Spleen (tissue), 11 donors: Measurements from ENCODE around the gene WDR72. TPM values are rescaled to one million over a fixed set of nuclear protein-coding genes. Genes with fewer than 3 reads are reported as not detected.

ENCODE experiments used
- DNase-seq: peaks from one replicate; pipeline ENCODE4 v3.0.0-alpha.2; 2020
- H3K27ac ChIP-seq, 8 donors: fragments of 200-600 bp; sonication (generic) in 7 of 8; 1 replicate in 4 of 8; 2 replicates in 4 of 8; pipeline versions ENCODE4 v1.5.0 to v1.8.0; 2016 to 2021; ENCODE audit warnings: inconsistent platforms in 4 of 8, mild to moderate bottlenecking in 4 of 8, moderate library complexity in 1 of 8
- H3K27me3 ChIP-seq, 7 donors: fragments of 200-600 bp; sonication (generic) in 6 of 7; replicated peaks in 1 of 7; 1 replicate in 4 of 7; 2 replicates in 3 of 7; pipeline versions ENCODE4 v1.5.0 to v1.8.0; 2016 to 2021; ENCODE audit warnings: inconsistent platforms in 3 of 7, mild to moderate bottlenecking in 1 of 7
- H3K36me3 ChIP-seq, 6 donors: fragments of 200-600 bp; sonication (generic) in 5 of 6; 1 replicate in 4 of 6; 2 replicates in 2 of 6; pipeline versions ENCODE4 v1.5.0 to v1.8.0; 2016 to 2021; ENCODE audit warnings: inconsistent platforms in 2 of 6
- H3K4me1 ChIP-seq, 6 donors: fragments of 200-600 bp; sonication (generic) in 5 of 6; 1 replicate in 3 of 6; 2 replicates in 3 of 6; pipeline versions ENCODE4 v1.5.0 to v1.8.0; 2016 to 2021; ENCODE audit warnings: inconsistent platforms in 3 of 6
- H3K4me3 ChIP-seq, 8 donors: fragments of 200-600 bp; sonication (generic) in 7 of 8; 1 replicate in 4 of 8; 2 replicates in 4 of 8; pipeline versions ENCODE4 v1.5.0 to v1.8.0; 2016 to 2021; ENCODE audit warnings: inconsistent platforms in 4 of 8, mild to moderate bottlenecking in 4 of 8, moderate library complexity in 2 of 8
- H3K9me3 ChIP-seq, 8 donors: fragments of 200-600 bp; sonication (generic) in 7 of 8; 1 replicate in 4 of 8; 2 replicates in 4 of 8; pipeline versions ENCODE4 v1.5.0 to v1.8.0; 2016 to 2021; ENCODE audit warnings: inconsistent platforms in 4 of 8
- POLR2A ChIP-seq, 3 donors: fragments of 450-650 bp; IDR thresholded peaks; one replicate each; pipeline ENCODE4 v1.5.1; 2017; ENCODE audit warnings: antibody characterized with exemption in 3 of 3, mild to moderate bottlenecking in 1 of 3
- POLR2AphosphoS5 ChIP-seq, 3 donors: sonication (generic); formaldehyde crosslinking; IDR thresholded peaks; one replicate each; pipeline ENCODE4 v1.5.1; 2017; ENCODE audit warnings: antibody characterized with exemption in 3 of 3
- WGBS, 5 donors: extraction: QIAGEN DNeasy Blood & Tissue Kit in 3 of 5; methylation state at CpG; one replicate each; pipeline versions ENCODE4 v1.1.5 to v1.1.7; 2013 to 2018; 5-methylcytosine and 5-hydroxymethylcytosine counted together
- intact Hi-C: fragments of 100-400 bp; cut with DNase I; formaldehyde crosslinking; loops from one replicate; pipeline ENCODE4 v1.15.0; 2023; ENCODE audit warnings: low total_unique reads
- polyA plus RNA-seq, 3 donors: library from polyadenylated mRNA; stranded (reverse); fragments of 200-250 nt; gene quantifications; one replicate each; pipeline ENCODE4 v1.2.1, GENCODE V29; 2013
- total RNA-seq, 7 donors: library from RNA; depleted of rRNA in 3 of 7; stranded (reverse); fragments of >200 nt in 3 of 7; fragmentation: NEBNext Ultra II Directional in 4 of 7; extraction: Animal tissue kit (Norgen Biotek cat#: 25700) in 4 of 7; gene quantifications; one replicate each; pipeline versions ENCODE4 v1.1.0 to v1.2.1, GENCODE V29; 2016 to 2021
- TF ChIP-seq, protein P1 (sequence below), 11 experiments: fragments of 200-600 bp in 7 of 11; fragments of 450-650 bp in 4 of 11; sonication (generic) in 4 of 11; IDR thresholded peaks in 8 of 11; conservative IDR thresholded peaks in 3 of 11; 1 replicate in 7 of 11; 2 replicates in 4 of 11; pipeline versions ENCODE4 v1.4.0 to v1.8.0; 2016 to 2021; ENCODE audit warnings: antibody characterized with exemption in 11 of 11, inconsistent platforms in 4 of 11, mild to moderate bottlenecking in 1 of 11
- donor health status: healthy with polysubstance abuse.
- donor health status: DM: no; HTN: no; CAD: no; lungs with moderate emphysema.
- donor health status: DM: no; HTN: no; CAD: no.
- donor health status: Bipolar disorder and iron deficiency.
- donor health status: healthy.
- donor health status: DM: no; HTN: no; CAD: no.
- donor health status: DM: yes; HTN: yes; CAD: no.

Gene WDR72
- total and polyA plus RNA-seq, 10 donors = not detected

DNA sequence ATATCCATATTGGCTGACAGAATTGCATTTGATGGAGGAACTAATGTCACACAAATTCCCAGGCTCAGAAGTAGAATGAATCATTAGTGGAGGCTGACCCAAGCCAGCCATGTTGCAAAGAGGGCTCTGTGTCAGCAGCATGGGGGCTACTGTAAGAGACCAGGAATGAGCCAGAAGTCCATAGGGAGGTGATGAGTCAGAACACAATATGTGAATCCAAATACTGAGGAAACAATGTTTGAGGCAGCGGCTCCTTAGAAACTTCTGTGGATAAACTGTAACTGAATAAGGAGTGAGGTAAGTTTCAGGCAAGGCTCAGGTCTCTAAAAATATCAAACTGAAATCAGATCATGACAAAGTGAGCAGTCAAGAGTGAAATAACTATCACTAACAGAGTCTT, 170.7 kb downstream of the WDR72 start:
- Histone ChIP-seq H3K27ac (no peak overlapping the region), H3K4me3 (no peak overlapping the region), H3K4me1 (no peaks in the 10 kb centered on the region), H3K36me3 (no peaks in the 10 kb centered on the region), H3K27me3 (no peaks in the 10 kb centered on the region), H3K9me3 (no peaks in the 10 kb centered on the region)
- TF ChIP-seq, protein P1, sequence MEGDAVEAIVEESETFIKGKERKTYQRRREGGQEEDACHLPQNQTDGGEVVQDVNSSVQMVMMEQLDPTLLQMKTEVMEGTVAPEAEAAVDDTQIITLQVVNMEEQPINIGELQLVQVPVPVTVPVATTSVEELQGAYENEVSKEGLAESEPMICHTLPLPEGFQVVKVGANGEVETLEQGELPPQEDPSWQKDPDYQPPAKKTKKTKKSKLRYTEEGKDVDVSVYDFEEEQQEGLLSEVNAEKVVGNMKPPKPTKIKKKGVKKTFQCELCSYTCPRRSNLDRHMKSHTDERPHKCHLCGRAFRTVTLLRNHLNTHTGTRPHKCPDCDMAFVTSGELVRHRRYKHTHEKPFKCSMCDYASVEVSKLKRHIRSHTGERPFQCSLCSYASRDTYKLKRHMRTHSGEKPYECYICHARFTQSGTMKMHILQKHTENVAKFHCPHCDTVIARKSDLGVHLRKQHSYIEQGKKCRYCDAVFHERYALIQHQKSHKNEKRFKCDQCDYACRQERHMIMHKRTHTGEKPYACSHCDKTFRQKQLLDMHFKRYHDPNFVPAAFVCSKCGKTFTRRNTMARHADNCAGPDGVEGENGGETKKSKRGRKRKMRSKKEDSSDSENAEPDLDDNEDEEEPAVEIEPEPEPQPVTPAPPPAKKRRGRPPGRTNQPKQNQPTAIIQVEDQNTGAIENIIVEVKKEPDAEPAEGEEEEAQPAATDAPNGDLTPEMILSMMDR (IDR thresholded peaks at IDR 0.05 in 8 of 11, conservative IDR thresholded peaks at IDR 0.05 in 3 of 11) = no peak
- TF ChIP-seq POLR2AphosphoS5 (IDR thresholded peaks at IDR 0.05) (no peak), POLR2A (IDR thresholded peaks at IDR 0.05) (no peak)
- intact Hi-C loops = no loop called here
- DNase-seq = no peak
- 85 to 100% (median 94%) methylated on average over 1 of the region's 1 CpG for whole genome bisulfite sequencing, 5 donors

DNA sequence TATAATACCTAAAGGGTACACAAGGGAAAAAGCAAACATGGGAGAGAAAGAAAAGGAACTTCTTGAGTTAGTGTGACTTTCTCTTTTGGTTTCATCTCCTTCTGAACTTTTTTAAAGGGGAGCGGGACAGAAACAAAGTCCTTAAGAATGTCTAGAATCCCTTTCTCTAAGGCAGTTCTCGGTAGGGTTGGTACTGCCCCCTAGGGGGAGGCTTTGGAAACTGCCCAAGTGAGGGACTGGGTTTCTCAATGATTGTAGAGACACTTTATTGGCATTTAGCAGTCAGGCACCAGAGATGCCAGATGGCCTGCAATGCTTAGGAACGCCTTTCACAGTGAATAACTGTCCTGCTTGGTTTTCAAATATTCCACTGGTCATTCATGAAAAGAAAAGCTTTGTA, 172.7 kb downstream of the WDR72 start:
- Histone ChIP-seq H3K27me3 (no peaks in the 10 kb centered on the region), H3K36me3 (no peaks in the 10 kb centered on the region), H3K4me3 (no peak overlapping the region), H3K9me3 (no peaks in the 10 kb centered on the region), H3K27ac (no peak overlapping the region), H3K4me1 (no peaks in the 10 kb centered on the region)
- intact Hi-C loops = no loop called here
- DNase-seq = no peak
- no peak for TF ChIP-seq POLR2A (IDR thresholded peaks at IDR 0.05)
- TF ChIP-seq, protein P1 (IDR thresholded peaks at IDR 0.05 in 8 of 11, conservative IDR thresholded peaks at IDR 0.05 in 3 of 11) = peak in 3 of 11 experiments; percentile 23 to 44 (median 33)
- 20 to 32% (median 25%) methylated on average over 3 of the region's 3 CpGs for WGBS, 5 donors

DNA sequence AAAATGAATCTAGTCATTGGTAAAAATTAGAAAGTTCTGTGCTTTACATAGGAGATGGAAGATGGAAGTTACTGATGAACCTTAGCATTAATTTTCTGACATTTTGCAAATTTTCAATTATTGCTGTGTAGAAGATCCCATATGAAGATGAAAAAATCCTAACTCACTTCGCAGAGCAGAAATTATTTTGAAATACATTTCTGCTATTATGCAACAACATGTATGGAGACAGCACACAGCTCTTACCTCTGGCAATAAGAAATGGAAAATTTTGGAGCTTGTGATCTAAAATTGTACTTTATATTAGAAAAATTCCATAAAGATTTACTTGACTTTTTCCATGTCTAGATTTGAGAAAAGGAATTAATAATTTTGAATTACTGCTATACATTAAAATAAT, 177.9 kb downstream of the WDR72 start:
- 40 to 86% (median 64%) methylated on average over 1 of the region's 1 CpG for WGBS, 5 donors
- H3K27ac ChIP-seq = no peak overlapping the region
- intact Hi-C loops = no loop called here

DNA sequence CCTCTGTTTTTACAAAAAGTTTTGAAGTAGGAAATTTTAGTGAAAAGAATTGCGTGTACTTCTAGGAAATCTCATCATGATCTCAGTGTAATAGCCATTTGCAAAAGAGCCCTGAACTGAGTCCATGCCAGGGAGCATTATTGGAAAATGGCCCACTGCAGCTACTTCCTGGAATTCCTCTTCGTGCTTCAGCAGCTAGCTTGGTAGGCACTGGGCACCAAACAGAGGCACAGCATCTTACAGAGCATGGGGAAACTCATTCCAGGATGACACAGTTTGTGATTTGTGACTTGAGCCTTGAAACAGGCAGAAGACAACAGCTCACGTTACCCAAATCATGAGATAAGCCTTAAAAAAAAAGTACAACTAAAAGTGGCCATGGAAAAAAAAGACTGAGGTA, 179.1 kb downstream of the WDR72 start:
- no peaks in the 10 kb centered on the region for H3K4me1 ChIP-seq
- no peak for DNase-seq
- TF ChIP-seq, protein P1 (IDR thresholded peaks at IDR 0.05 in 8 of 11, conservative IDR thresholded peaks at IDR 0.05 in 3 of 11) = no peak
- TF ChIP-seq POLR2AphosphoS5 (IDR thresholded peaks at IDR 0.05) = no peak
- no peak for TF ChIP-seq POLR2A (IDR thresholded peaks at IDR 0.05)
- intact Hi-C loops = no loop called here
- H3K27ac ChIP-seq = no peak overlapping the region
- H3K27me3 ChIP-seq = no peaks in the 10 kb centered on the region
- no peak overlapping the region for H3K4me3 ChIP-seq
- H3K36me3 ChIP-seq = no peaks in the 10 kb centered on the region
- 48 to 67% (median 54%) methylated on average over 3 of the region's 3 CpGs for WGBS, 5 donors
- no peaks in the 10 kb centered on the region for H3K9me3 ChIP-seq

More for the DNA sequence above, 177.9 kb downstream of the WDR72 start:
- TF ChIP-seq POLR2AphosphoS5 (IDR thresholded peaks at IDR 0.05) (no peak), POLR2A (IDR thresholded peaks at IDR 0.05) (no peak)
- TF ChIP-seq, protein P1 (IDR thresholded peaks at IDR 0.05 in 8 of 11, conservative IDR thresholded peaks at IDR 0.05 in 3 of 11) = no peak
- no peaks in the 10 kb centered on the region for H3K27me3 ChIP-seq
- DNase-seq = no peak
- no peak overlapping the region for H3K4me3 ChIP-seq
- H3K36me3 ChIP-seq = no peaks in the 10 kb centered on the region
- no peaks in the 10 kb centered on the region for H3K9me3 ChIP-seq
- H3K4me1 ChIP-seq = no peaks in the 10 kb centered on the region
